Dedifferentiated amniotic fluid mesenchymal stem cell (primary cell): ENCODE results near the gene ZNF436.

ENCODE experiments used
- DNase-seq: peaks from one replicate; pipeline ENCODE4 v3.0.0-alpha.2; 2016; ENCODE audit errors: extremely low spot score

Gene ZNF436

GRCh38 chr1:23366598-23366997 lies 3.0 kb downstream of the ZNF436 start:
- DNase-seq, result no peak

- DNase-seq, result no peak
Observed at GRCh38 chr1:23366146-23366545, 3.5 kb downstream of the ZNF436 start.

GRCh38 chr1:23362218-23362713 lies 7.4 kb downstream of the ZNF436 start:
- DNase-seq, result no peak

GRCh38 chr1:23358310-23358875 lies 11.2 kb downstream of the ZNF436 start:
- no peak for DNase-seq

GRCh38 chr1:23357138-23357908 lies 12.3 kb downstream of the ZNF436 start:
- DNase-seq, result no peak

GRCh38 chr1:23356471-23357137 lies 13.0 kb downstream of the ZNF436 start:
- DNase-seq, result no peak

GRCh38 chr1:23354245-23354644 lies 15.4 kb downstream of the ZNF436 start:
- no peak for DNase-seq

GRCh38 chr1:23352096-23352695 lies 17.4 kb downstream of the ZNF436 start:
- DNase-seq, result no peak

- no peak for DNase-seq
Observed at GRCh38 chr1:23345920-23346319, 23.7 kb downstream of the ZNF436 start.

GRCh38 chr1:23344987-23345472 lies 24.6 kb downstream of the ZNF436 start:
- DNase-seq, result no peak

- DNase-seq, result peak; percentile 100
Observed at GRCh38 chr1:23344111-23344986, 25.3 kb downstream of the ZNF436 start, which contains the start of gene HNRNPR. Gene HNRNPR (minus strand): TSS chr1:23344284. CDS start chr1:23341008, 3,276 bp downstream.

- peak; percentile 59 for DNase-seq
Observed at GRCh38 chr1:23343221-23344110, 26.2 kb downstream of the ZNF436 start.

- no peak for DNase-seq
Observed at GRCh38 chr1:23341931-23342692, 27.5 kb downstream of the ZNF436 start.

- DNase-seq, result no peak
Observed at GRCh38 chr1:23339632-23340031, 30.0 kb downstream of the ZNF436 start.

GRCh38 chr1:23337869-23338268 lies 31.8 kb downstream of the ZNF436 start:
- no peak for DNase-seq

- no peak for DNase-seq
Observed at GRCh38 chr1:23331713-23332112, 37.9 kb downstream of the ZNF436 start.

GRCh38 chr1:23330846-23331245 lies 38.8 kb downstream of the ZNF436 start:
- no peak for DNase-seq

- no peak for DNase-seq
Observed at GRCh38 chr1:23325393-23325792, 44.2 kb downstream of the ZNF436 start.

GRCh38 chr1:23322770-23323169 lies 46.9 kb downstream of the ZNF436 start:
- DNase-seq, result no peak
